Parathyroid adenoma (tissue), 2 donors: Measurements from ENCODE around the gene CIDEB.

Source experiments
- H2AFZ ChIP-seq: fragments of 300-600 bp; sonication (generic); one replicate; pipeline ENCODE4 v1.7.0; 2017; ENCODE audit warnings: antibody characterized with exemption, mild to moderate bottlenecking
- H3K27ac ChIP-seq: fragments of 300-600 bp; sonication (generic); one replicate; pipeline ENCODE4 v1.7.0; 2017
- H3K27me3 ChIP-seq: fragments of 300-600 bp; sonication (generic); one replicate; pipeline ENCODE4 v1.7.0; 2017; ENCODE audit warnings: low read length; ENCODE audit not compliant: control insufficient read depth, insufficient read depth
- H3K36me3 ChIP-seq: fragments of 300-600 bp; sonication (generic); one replicate; pipeline ENCODE4 v1.7.0; 2017; ENCODE audit warnings: low read length; ENCODE audit not compliant: control insufficient read depth, insufficient read depth
- H3K4me1 ChIP-seq: fragments of 300-600 bp; sonication (generic); one replicate; pipeline ENCODE4 v1.7.0; 2017; ENCODE audit warnings: control low read depth
- H3K4me2 ChIP-seq: fragments of 300-600 bp; sonication (generic); one replicate; pipeline ENCODE4 v1.7.0; 2017; ENCODE audit warnings: low read length
- H3K4me3 ChIP-seq: fragments of 300-600 bp; sonication (generic); one replicate; pipeline ENCODE4 v1.7.0; 2017; ENCODE audit warnings: low read depth, low read length
- H3K79me2 ChIP-seq: fragments of 300-600 bp; sonication (generic); one replicate; pipeline ENCODE4 v1.7.0; 2017; ENCODE audit warnings: control low read depth
- H3K9ac ChIP-seq: fragments of 300-600 bp; sonication (generic); one replicate; pipeline ENCODE4 v1.7.0; 2017; ENCODE audit warnings: mild to moderate bottlenecking
- H3K9me3 ChIP-seq: fragments of 300-600 bp; sonication (generic); one replicate; pipeline ENCODE4 v1.7.0; 2017; ENCODE audit warnings: low read length; ENCODE audit not compliant: control insufficient read depth
- TF ChIP-seq, protein P1 (sequence below): fragments of 300-600 bp; sonication (generic); IDR thresholded peaks from one replicate; pipeline ENCODE4 v1.7.0; 2017; ENCODE audit warnings: antibody characterized with exemption, mild to moderate bottlenecking
- donor health status: primary hyperparathyroidism.

CIDEB gene

DNA sequence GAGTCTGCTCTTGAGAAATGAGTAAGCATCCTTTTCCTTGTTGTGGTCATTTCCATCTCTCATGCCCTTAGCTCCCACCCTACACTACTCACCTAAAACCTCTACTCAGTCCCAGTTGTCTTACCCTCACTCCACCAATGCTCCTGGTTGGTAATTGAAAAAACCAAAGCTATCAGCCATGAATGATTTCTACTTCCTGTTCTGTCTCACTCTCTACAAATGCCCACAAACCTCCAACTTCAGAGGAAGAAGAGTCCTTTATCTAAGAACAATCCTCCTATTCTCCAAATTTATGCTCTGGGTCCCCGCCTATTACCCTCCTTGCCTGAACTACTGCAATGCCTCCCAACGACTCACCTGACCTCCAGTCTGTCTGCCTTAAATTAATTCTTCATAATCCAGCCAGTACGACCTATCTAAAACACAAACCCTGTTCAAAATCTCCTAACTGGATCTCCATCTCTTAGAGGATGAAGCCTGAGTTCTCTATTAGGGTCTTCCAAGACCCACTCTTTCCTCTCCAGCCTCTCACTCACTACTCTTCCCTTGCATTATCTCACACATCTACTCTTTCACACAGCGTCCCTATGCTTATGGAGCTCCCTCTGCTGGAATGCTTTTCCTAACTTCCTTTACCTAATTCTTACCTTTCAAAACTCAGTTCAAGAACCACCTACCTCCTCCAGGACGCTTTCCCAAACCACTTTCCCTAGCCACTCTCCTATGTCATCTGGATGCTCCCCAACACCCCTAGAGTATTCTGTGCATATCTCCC lies 10.4 kb downstream of the CIDEB start:
- TF ChIP-seq, protein P1, sequence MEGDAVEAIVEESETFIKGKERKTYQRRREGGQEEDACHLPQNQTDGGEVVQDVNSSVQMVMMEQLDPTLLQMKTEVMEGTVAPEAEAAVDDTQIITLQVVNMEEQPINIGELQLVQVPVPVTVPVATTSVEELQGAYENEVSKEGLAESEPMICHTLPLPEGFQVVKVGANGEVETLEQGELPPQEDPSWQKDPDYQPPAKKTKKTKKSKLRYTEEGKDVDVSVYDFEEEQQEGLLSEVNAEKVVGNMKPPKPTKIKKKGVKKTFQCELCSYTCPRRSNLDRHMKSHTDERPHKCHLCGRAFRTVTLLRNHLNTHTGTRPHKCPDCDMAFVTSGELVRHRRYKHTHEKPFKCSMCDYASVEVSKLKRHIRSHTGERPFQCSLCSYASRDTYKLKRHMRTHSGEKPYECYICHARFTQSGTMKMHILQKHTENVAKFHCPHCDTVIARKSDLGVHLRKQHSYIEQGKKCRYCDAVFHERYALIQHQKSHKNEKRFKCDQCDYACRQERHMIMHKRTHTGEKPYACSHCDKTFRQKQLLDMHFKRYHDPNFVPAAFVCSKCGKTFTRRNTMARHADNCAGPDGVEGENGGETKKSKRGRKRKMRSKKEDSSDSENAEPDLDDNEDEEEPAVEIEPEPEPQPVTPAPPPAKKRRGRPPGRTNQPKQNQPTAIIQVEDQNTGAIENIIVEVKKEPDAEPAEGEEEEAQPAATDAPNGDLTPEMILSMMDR: peak; percentile 48
- Histone ChIP-seq H3K4me1 (peaks cover 8% of the 10 kb centered on the region), H2AFZ (no peak overlapping the region), H3K36me3 (no peaks in the 10 kb centered on the region), H3K4me3 (no peak overlapping the region), H3K27ac (no peak overlapping the region), H3K9ac (no peak overlapping the region), H3K9me3 (no peaks in the 10 kb centered on the region), H3K27me3 (no peaks in the 10 kb centered on the region), H3K4me2 (no peak overlapping the region), H3K79me2 (peaks cover 8% of the 10 kb centered on the region)

DNA sequence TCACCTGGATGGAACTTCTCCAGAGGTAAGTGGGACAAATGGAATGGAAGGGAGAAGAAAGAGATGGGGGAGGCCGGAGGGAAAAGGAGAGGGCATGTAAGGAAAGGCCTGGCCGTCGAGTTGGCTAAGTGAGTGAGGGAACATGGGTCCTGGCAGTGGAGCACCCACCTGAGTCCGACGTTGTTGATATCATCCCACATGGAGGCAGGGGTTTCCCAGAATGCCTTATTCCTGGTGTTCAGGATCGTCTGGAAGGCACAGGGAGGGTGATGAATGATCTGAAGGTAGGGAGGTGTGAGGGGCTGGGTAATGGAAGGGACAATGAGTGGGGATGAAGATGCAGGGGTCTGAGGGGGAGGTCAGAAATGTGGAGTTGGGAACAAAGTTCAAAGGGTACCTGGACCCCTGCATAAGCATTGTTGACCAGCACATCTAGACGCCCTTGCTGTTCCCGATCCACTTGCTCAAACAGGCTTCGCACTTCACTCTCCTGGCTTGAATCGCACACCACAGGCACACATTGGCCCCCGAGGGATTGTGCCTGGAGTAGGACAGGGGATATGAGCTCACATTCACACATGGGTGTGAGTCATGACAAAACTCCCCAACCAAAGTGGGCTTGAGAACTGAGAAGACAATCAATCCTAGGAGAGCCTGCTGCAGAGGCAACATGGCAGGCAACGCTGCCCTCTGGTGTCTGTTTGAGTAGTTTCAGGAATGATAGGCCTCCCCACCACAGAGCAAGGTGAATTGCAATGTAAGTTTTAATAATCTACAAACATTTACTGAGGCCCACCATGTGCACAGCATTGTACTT lies 11.2 kb downstream of the CIDEB start:
- Histone ChIP-seq H3K9me3 (no peaks in the 10 kb centered on the region), H3K4me3 (no peak overlapping the region), H3K9ac (no peak overlapping the region), H2AFZ (no peak overlapping the region), H3K4me1 (peaks cover 8% of the 10 kb centered on the region), H3K79me2 (peaks cover 8% of the 10 kb centered on the region), H3K27ac (no peak overlapping the region), H3K4me2 (no peak overlapping the region), H3K36me3 (no peaks in the 10 kb centered on the region), H3K27me3 (no peaks in the 10 kb centered on the region)
- TF ChIP-seq, protein P1: peak; percentile 77

DNA sequence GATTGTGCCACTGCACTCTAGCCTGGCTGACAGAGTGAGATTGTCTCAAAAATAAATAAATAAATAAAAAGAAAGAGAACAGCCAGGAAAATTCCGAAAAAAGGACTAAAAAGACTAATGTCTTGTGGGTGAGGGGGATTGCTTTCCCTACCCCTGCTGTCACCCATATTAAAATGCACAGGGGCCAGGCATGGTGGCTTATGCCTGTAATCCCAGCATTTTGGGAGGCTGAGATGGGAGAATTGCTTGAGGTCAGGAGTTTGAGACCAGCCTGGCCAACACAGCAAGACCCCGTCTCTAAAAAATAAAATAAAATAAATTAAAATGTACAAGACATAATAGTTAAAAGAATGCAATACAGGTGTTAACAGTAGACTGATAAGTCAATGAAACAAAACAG lies 14.3 kb downstream of the CIDEB start:
- Histone ChIP-seq H3K9me3 (no peaks in the 10 kb centered on the region), H3K79me2 (peaks cover 5% of the 10 kb centered on the region), H3K27ac (no peak overlapping the region), H3K36me3 (no peaks in the 10 kb centered on the region), H3K4me2 (no peak overlapping the region), H3K9ac (no peak overlapping the region), H2AFZ (no peak overlapping the region), H3K27me3 (no peaks in the 10 kb centered on the region), H3K4me1 (no peaks in the 10 kb centered on the region), H3K4me3 (no peak overlapping the region)
- TF ChIP-seq, protein P1: no peak

DNA sequence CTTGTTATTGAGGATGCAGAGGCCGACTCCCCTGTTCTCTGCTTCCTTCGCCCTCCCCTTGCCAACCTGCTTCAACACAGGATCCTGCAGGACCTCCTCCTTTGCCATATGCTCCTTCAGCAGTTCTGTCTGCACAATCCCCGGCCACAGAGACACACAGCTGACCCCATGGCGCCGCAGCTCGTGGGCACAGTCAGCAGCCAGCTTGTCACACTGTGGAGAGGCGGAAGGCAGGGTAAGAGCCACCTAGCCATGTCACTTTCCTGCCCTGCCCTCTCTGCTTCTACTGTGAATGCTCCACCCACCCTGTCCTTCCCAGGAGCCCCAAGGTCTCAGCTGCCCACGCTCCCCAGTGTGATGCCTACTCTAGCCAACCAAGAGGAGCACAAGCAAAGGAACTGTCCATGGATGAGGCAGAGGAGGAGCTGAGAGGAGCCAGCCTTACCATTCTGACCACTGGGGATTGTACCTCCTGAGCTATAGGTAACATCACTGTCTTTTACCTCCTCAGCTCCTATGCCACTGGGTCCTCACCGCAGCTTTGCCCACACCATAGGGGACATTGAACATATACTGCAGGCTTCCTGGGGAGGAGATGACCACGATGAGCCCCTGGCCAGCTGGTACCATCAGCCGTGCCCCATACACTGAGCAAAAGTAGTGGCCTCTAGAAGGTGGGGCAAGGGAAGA lies 15.5 kb downstream of the CIDEB start:
- H3K27ac ChIP-seq: no peak overlapping the region
- TF ChIP-seq, protein P1: no peak
- no peak overlapping the region for H3K4me3 ChIP-seq
- no peak overlapping the region for H2AFZ ChIP-seq
- no peak overlapping the region for H3K9ac ChIP-seq
- no peak overlapping the region for H3K4me2 ChIP-seq
- no peaks in the 10 kb centered on the region for H3K4me1 ChIP-seq
- peaks cover 2% of the 10 kb centered on the region for H3K79me2 ChIP-seq
- no peaks in the 10 kb centered on the region for H3K36me3 ChIP-seq
- H3K9me3 ChIP-seq: no peaks in the 10 kb centered on the region
- no peaks in the 10 kb centered on the region for H3K27me3 ChIP-seq
